ENCODE data around the gene TMEM132A. TPM values are rescaled to one million over a fixed set of nuclear protein-coding genes. Genes with fewer than 3 reads are reported as not detected.

The TMEM132A gene
- total and polyA plus RNA-seq, 10 donors, result 5.6 to 15.6 (median 10.5) TPM

GRCh38 chr11:60919320-60919719, 4.9 kb upstream of the TMEM132A start:
- WGBS, 5 donors, result 19 to 61% (median 43%) methylated on average over 1 of the region's 1 CpG
- intact Hi-C loops (cut with DNase I; ENCODE audit: low total_unique reads), result no loop called here
- H3K4me1 ChIP-seq, result peaks cover 32 to 74% (median 62%) of the 10 kb centered on the region in 6 donors

GRCh38 chr11:60919956-60920355, 4.3 kb upstream of the TMEM132A start:
- intact Hi-C loops (cut with DNase I; ENCODE audit: low total_unique reads), result no loop called here
- H3K27ac ChIP-seq, result peak overlapping the region in 1 of 8 donors; percentile 19
- H3K9me3 ChIP-seq, result no peaks in the 10 kb centered on the region
- H3K4me3 ChIP-seq, result no peak overlapping the region
- no peak for DNase-seq
- 72 to 89% (median 79%) methylated on average over 2 of the region's 2 CpGs for WGBS, 5 donors
- H3K4me1 ChIP-seq, result peaks cover 35 to 74% (median 63%) of the 10 kb centered on the region in 6 donors
- peaks cover 8 to 44% (median 36%) of the 10 kb centered on the region in 6 donors for H3K36me3 ChIP-seq
- H3K27me3 ChIP-seq (replicated peaks in 1 of 7), result peaks cover 0 to 17% (median 12%) of the 10 kb centered on the region in 7 donors
- TF ChIP-seq POLR2A (IDR thresholded peaks at IDR 0.05) (no peak), CTCF (IDR thresholded peaks at IDR 0.05 in 8 of 11, conservative IDR thresholded peaks at IDR 0.05 in 3 of 11) (no peak), POLR2AphosphoS5 (IDR thresholded peaks at IDR 0.05) (no peak)

More at GRCh38 chr11:60919320-60919719, 4.9 kb upstream of the TMEM132A start:
- Histone ChIP-seq H3K27ac (peak overlapping the region in 3 of 8 donors; percentile 10 to 58 (median 19)), H3K27me3 (replicated peaks in 1 of 7) (peaks cover 0 to 10% (median 6%) of the 10 kb centered on the region in 7 donors), H3K9me3 (no peaks in the 10 kb centered on the region), H3K36me3 (peaks cover 8 to 44% (median 36%) of the 10 kb centered on the region in 6 donors), H3K4me3 (no peak overlapping the region)
- TF ChIP-seq CTCF (IDR thresholded peaks at IDR 0.05 in 8 of 11, conservative IDR thresholded peaks at IDR 0.05 in 3 of 11) (no peak), POLR2AphosphoS5 (IDR thresholded peaks at IDR 0.05) (no peak), POLR2A (IDR thresholded peaks at IDR 0.05) (no peak)
- DNase-seq, result no peak

- no peak for DNase-seq
- no peak overlapping the region for H3K27ac ChIP-seq
- TF ChIP-seq POLR2A (IDR thresholded peaks at IDR 0.05), result no peak
- no peak for TF ChIP-seq CTCF (IDR thresholded peaks at IDR 0.05 in 8 of 11, conservative IDR thresholded peaks at IDR 0.05 in 3 of 11)
- TF ChIP-seq POLR2AphosphoS5 (IDR thresholded peaks at IDR 0.05), result no peak
- no peaks in the 10 kb centered on the region for H3K9me3 ChIP-seq
- H3K4me1 ChIP-seq, result peaks cover 28 to 73% (median 59%) of the 10 kb centered on the region in 6 donors
- no peak overlapping the region for H3K4me3 ChIP-seq
- H3K36me3 ChIP-seq, result peaks cover 8 to 44% (median 36%) of the 10 kb centered on the region in 6 donors
- WGBS, 5 donors, result 94 to 97% (median 95%) methylated on average over 10 to 11 of the region's 11 CpGs
- H3K27me3 ChIP-seq (replicated peaks in 1 of 7), result peaks cover 0 to 30% (median 15%) of the 10 kb centered on the region in 7 donors
- intact Hi-C loops (cut with DNase I; ENCODE audit: low total_unique reads), result no loop called here
These were observed 3.0 kb upstream of the TMEM132A start for GRCh38 chr11:60921259-60921658.

GRCh38 chr11:60921777-60922335, 2.4 kb upstream of the TMEM132A start:
- H3K4me1 ChIP-seq, result peaks cover 22 to 67% (median 53%) of the 10 kb centered on the region in 6 donors
- peaks cover 8 to 44% (median 36%) of the 10 kb centered on the region in 6 donors for H3K36me3 ChIP-seq
- H3K9me3 ChIP-seq, result no peaks in the 10 kb centered on the region
- H3K27me3 ChIP-seq (replicated peaks in 1 of 7), result peaks cover 0 to 31% (median 15%) of the 10 kb centered on the region in 7 donors
- intact Hi-C loops (cut with DNase I; ENCODE audit: low total_unique reads), result no loop called here
- WGBS, 5 donors, result 88 to 96% (median 93%) methylated on average over 6 to 23 of the region's 23 CpGs
- DNase-seq, result peak; percentile 69
- no peak overlapping the region for H3K4me3 ChIP-seq
- TF ChIP-seq CTCF (IDR thresholded peaks at IDR 0.05 in 8 of 11, conservative IDR thresholded peaks at IDR 0.05 in 3 of 11) (no peak), POLR2AphosphoS5 (IDR thresholded peaks at IDR 0.05) (peak in 2 of 3 donors; percentile 8 to 30), POLR2A (IDR thresholded peaks at IDR 0.05) (no peak)
- no peak overlapping the region for H3K27ac ChIP-seq

Data from spleen (tissue), 11 donors.